Endothelial cell of umbilical vein (primary cell): ENCODE results near the gene MYRIP. TPM values are rescaled to one million over a fixed set of nuclear protein-coding genes. Genes with fewer than 3 reads are reported as not detected.

ENCODE experiments used
- BruUV-seq: library from RNA; stranded (reverse); fragments of 400-500 nt; replicated peaks from 2 replicates; lab custom pipeline; 2021; lab: Mats Ljungman, UMichigan
- CTCF ChIA-PET: fragments of 300-600, 350-600 bp; sonication (Branson Sonifier 250); formaldehyde crosslinking; loops from one replicate; lab custom pipeline; 2021; ENCODE audit warnings: antibody characterized with exemption, inconsistent platforms; lab: Charles Lee
- POLR2A ChIA-PET: fragments of 300-600, 350-600 bp; sonication (Branson Sonifier 250); formaldehyde crosslinking; loops from one replicate; lab custom pipeline; 2021; ENCODE audit warnings: antibody characterized with exemption, inconsistent platforms; lab: Charles Lee
- DNase-seq: peaks from one replicate; pipeline ENCODE4 v3.0.0-alpha.2; 2011; ENCODE audit warnings: low read depth, low spot score
- FAIRE-seq: peaks from 2 replicates; lab custom pipeline; 2011; peaks lifted over from hg19 to GRCh38; lab: Jason Lieb, UNC
- H2AFZ ChIP-seq: 2 replicates; pipeline ENCODE4 v1.6.0; 2012; ENCODE audit warnings: low read depth, low read length, control low read depth, inconsistent platforms
- H3K27ac ChIP-seq: 2 replicates; pipeline ENCODE4 v1.5.1; 2011; ENCODE audit warnings: low read depth, mild to moderate bottlenecking, control low read depth, low read length, moderate library complexity; ENCODE audit not compliant: insufficient read depth
- H3K27me3 ChIP-seq, 2 experiments: 2 replicates each; pipeline versions ENCODE4 v1.6.0 to v1.6.1; 2011; ENCODE audit warnings: low read length in 2 of 2, mixed read lengths in 1 of 2; ENCODE audit not compliant: control insufficient read depth in 2 of 2, insufficient read depth in 2 of 2
- H3K36me3 ChIP-seq, 2 experiments: 2 replicates in 1 of 2; 3 replicates in 1 of 2; pipeline ENCODE4 v1.5.1; 2011; ENCODE audit warnings: low read length in 2 of 2, mild to moderate bottlenecking in 1 of 2, moderate library complexity in 1 of 2; ENCODE audit not compliant: control insufficient read depth in 2 of 2, insufficient read depth in 2 of 2; ENCODE audit errors: extremely low read depth in 1 of 2
- H3K4me1 ChIP-seq: 3 replicates; pipeline ENCODE4 v1.5.1; 2011; ENCODE audit warnings: mild to moderate bottlenecking, low read length; ENCODE audit not compliant: control insufficient read depth, insufficient read depth; ENCODE audit errors: extremely low read depth
- H3K4me2 ChIP-seq: 2 replicates; pipeline ENCODE4 v1.6.1; 2011; ENCODE audit warnings: low read length, control low read depth, mixed read lengths; ENCODE audit not compliant: insufficient read depth
- H3K4me3 ChIP-seq, 3 experiments: fragments of 200-600 bp in 1 of 3; sonication (generic), shearing (Covaris generic) in 1 of 3; replicated peaks in 1 of 3; 2 replicates each; pipeline ENCODE4 v1.5.1; 2011 to 2016; ENCODE audit warnings: control low read depth in 3 of 3, low read length in 3 of 3, mild to moderate bottlenecking in 2 of 3, inconsistent platforms in 1 of 3, low read depth in 1 of 3, moderate library complexity in 1 of 3; ENCODE audit not compliant: insufficient read depth in 1 of 3
- H3K79me2 ChIP-seq: 2 replicates; pipeline ENCODE4 v1.6.0; 2012; ENCODE audit warnings: low read length, inconsistent platforms; ENCODE audit not compliant: control insufficient read depth, insufficient read depth
- H3K9ac ChIP-seq: replicated peaks from 2 replicates; pipeline ENCODE3; 2011; ENCODE audit warnings: low read length, control low read depth; ENCODE audit not compliant: insufficient read depth; ENCODE audit errors: extremely low read depth
- H3K9me1 ChIP-seq: replicated peaks from 3 replicates; pipeline ENCODE4 v1.6.0; 2011; ENCODE audit warnings: mild to moderate bottlenecking, low read length; ENCODE audit not compliant: control insufficient read depth, insufficient read depth; ENCODE audit errors: extremely low read depth
- H3K9me3 ChIP-seq: replicated peaks from 2 replicates; pipeline ENCODE4 v1.5.1; 2012; ENCODE audit warnings: low read length, inconsistent platforms; ENCODE audit not compliant: control insufficient read depth, insufficient read depth
- H4K20me1 ChIP-seq: replicated peaks from 2 replicates; pipeline ENCODE3; 2011; ENCODE audit warnings: mild to moderate bottlenecking, low read length; ENCODE audit not compliant: control insufficient read depth, insufficient read depth; ENCODE audit errors: extremely low read depth
- EZH2 ChIP-seq: IDR thresholded peaks from 2 replicates; pipeline ENCODE4 v1.6.1; 2012; ENCODE audit warnings: borderline replicate concordance, low read depth, mild to moderate bottlenecking, moderate library complexity, low read length, inconsistent platforms; ENCODE audit not compliant: severe bottlenecking
- JUN ChIP-seq: IDR thresholded peaks from 2 replicates; pipeline ENCODE4 v1.6.1; 2011; ENCODE audit warnings: borderline replicate concordance, low read depth; ENCODE audit not compliant: insufficient read length, insufficient read depth
- POLR2A ChIP-seq: IDR thresholded peaks from 2 replicates; pipeline ENCODE4 v1.6.1; 2012; ENCODE audit warnings: low read depth, mild to moderate bottlenecking, control low read depth, low read length
- POLR2AphosphoS5 ChIP-seq: IDR thresholded peaks from 2 replicates; pipeline ENCODE4 v1.6.1; 2012; ENCODE audit warnings: low read depth, mild to moderate bottlenecking, control low read depth, low read length, moderate library complexity; ENCODE audit not compliant: insufficient read depth
- dilution Hi-C: fragments of 300-500 bp; cut with MboI; formaldehyde crosslinking; loops from one replicate; pipeline ENCODE4 v1.15.0; 2019; ENCODE audit warnings: low sequenced_read_pairs; ENCODE audit not compliant: extremely low pct_ligation_motif_present
- intact Hi-C: fragments of 100-400 bp; cut with micrococcal nuclease; formaldehyde crosslinking; loops from one replicate; pipeline ENCODE4 v1.10.0; 2022
- polyA plus RNA-seq, 4 experiments: library from polyadenylated mRNA; depleted of rRNA in 3 of 4; stranded (reverse) in 3 of 4; unstranded in 1 of 4; fragments of >200 nt; gene quantifications; 2 replicates each; pipeline versions ENCODE4 v1.2.1 to v1.2.3, GENCODE V29; 2011 to 2012; ENCODE audit warnings: missing spikeins in 1 of 4
- total RNA-seq: library from RNA; stranded (reverse); gene quantifications from 2 replicates; pipeline ENCODE4 v1.2.3, GENCODE V29; 2021
- TF ChIP-seq, protein P1 (sequence below), 2 donors: IDR thresholded peaks; 1 replicate in 1 of 2; 2 replicates in 1 of 2; pipeline ENCODE4 v1.5.1; 2011; ENCODE audit warnings: low read length in 2 of 2, mild to moderate bottlenecking in 2 of 2, moderate library complexity in 2 of 2, control low read depth in 1 of 2, inconsistent platforms in 1 of 2, low read depth in 1 of 2; ENCODE audit not compliant: insufficient read depth in 1 of 2; ENCODE audit errors: extremely low read depth in 1 of 2

The MYRIP gene
- total and polyA plus RNA-seq, 2 donors (not counting 3 experiments of a cell fraction or from before 2014, with no cell fraction given): 6.7 to 11.9 TPM

DNA sequence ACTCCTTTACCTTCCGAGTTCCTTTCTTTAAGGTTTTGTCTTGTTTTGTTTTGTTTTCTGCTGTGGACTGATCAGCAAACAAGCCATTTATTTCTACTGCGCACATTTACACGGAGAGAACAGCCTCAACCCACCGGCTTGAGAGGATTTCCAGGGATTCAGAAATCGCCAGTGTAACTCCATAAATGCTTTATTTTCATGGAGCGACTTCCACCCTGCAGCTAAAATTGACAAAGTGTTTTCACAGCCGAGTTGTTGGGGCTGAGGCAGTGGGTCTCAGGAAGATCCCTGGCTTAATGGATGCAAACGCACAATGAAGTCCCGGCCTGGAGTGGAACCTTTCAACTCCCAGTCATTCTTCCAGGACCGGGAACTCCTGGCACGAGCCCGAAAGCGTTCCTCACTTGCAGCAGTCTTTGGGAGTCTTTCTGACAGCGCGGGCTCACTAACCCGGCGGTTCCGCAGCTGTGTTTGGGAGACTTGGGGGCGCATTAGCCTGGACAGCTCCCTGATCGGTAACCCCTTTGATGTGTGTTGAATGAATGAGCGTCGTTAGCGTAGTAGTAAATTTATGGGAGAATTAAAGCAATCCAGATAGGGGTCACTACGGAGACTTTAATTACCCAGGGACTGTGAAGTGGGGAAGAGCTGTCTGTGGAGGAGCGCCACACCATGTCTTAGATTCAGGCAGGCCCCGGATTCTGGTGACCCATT lies 785 bp upstream of the MYRIP start:
- CTCF ChIA-PET: interaction anchor here (0.7 to 7.6 kb wide), 6 partner anchors 10 to 181 kb away, joined by 3 to 119 read pairs (median 4); no protein-coding TSS in a partner anchor
- H3K27ac ChIP-seq: no peak overlapping the region
- no TSS peak for BruUV-seq
- H3K9ac ChIP-seq: peak overlapping the region; percentile 3
- H3K27me3 ChIP-seq: no peaks in the 10 kb centered on the region
- H3K36me3 ChIP-seq: no peaks in the 10 kb centered on the region
- no peaks in the 10 kb centered on the region for H4K20me1 ChIP-seq
- no peaks in the 10 kb centered on the region for H3K9me3 ChIP-seq
- FAIRE-seq: no peak
- H3K4me1 ChIP-seq: peaks cover 21% of the 10 kb centered on the region
- H3K4me2 ChIP-seq: peak overlapping the region; percentile 80
- peak overlapping the region; percentile 76 for H2AFZ ChIP-seq
- TF ChIP-seq POLR2A: no peak
- TF ChIP-seq JUN: no peak
- TF ChIP-seq POLR2AphosphoS5: no peak
- no peak for TF ChIP-seq EZH2
- POLR2A ChIA-PET: no interaction called here
- dilution Hi-C loops: no loop called here
- intact Hi-C loops: loop anchor here (1.0 to 2.0 kb wide), 2 partner anchors 101 to 266 kb away; no protein-coding TSS in a partner anchor
- peak overlapping the region; percentile 43 to 61 (median 45) for H3K4me3 ChIP-seq
- peak; percentile 64 for DNase-seq
- H3K9me1 ChIP-seq: no peaks in the 10 kb centered on the region
- H3K79me2 ChIP-seq: peaks cover 4% of the 10 kb centered on the region

DNA sequence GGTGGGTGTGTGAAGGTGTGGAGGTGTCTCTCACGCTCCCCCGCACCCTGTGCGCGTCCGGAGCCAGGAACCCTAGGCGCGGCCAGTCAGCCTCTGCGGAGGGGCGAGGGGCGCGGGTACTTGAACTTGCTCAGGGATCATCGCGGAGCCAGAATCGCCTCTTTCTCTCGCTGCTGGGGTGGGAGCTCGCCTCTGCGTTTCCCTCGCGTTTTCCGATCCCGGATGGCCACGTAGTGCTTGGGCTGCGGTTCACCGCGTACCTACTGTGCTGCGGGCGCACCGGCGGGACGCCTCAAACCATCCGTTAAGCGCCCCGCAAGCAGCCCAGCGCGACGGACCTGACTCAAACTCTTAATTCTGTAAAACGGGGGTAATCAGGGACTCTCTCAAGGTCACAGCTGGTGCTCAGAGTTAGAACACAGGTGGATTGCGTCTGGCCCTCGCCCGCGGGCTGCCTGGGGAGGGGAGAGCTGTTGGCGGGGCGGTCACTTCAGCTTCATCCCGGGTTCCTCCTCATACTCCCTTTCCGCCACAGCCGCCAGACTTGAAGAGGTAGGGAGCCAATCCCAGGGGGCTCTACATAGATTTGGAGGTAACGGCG lies 686 bp downstream of the MYRIP start:
- Histone ChIP-seq H3K79me2 (peaks cover 6% of the 10 kb centered on the region), H4K20me1 (no peaks in the 10 kb centered on the region), H3K4me1 (peaks cover 33% of the 10 kb centered on the region), H3K9me3 (no peaks in the 10 kb centered on the region), H3K4me3 (peak overlapping the region; percentile 61 to 79 (median 70)), H2AFZ (peak overlapping the region; percentile 45), H3K4me2 (peak overlapping the region; percentile 93), H3K9me1 (no peaks in the 10 kb centered on the region), H3K36me3 (no peaks in the 10 kb centered on the region), H3K9ac (peak overlapping the region; percentile 3), H3K27ac (no peak overlapping the region), H3K27me3 (no peaks in the 10 kb centered on the region)
- TF ChIP-seq POLR2AphosphoS5 (no peak), JUN (no peak)
- TF ChIP-seq, protein P1, sequence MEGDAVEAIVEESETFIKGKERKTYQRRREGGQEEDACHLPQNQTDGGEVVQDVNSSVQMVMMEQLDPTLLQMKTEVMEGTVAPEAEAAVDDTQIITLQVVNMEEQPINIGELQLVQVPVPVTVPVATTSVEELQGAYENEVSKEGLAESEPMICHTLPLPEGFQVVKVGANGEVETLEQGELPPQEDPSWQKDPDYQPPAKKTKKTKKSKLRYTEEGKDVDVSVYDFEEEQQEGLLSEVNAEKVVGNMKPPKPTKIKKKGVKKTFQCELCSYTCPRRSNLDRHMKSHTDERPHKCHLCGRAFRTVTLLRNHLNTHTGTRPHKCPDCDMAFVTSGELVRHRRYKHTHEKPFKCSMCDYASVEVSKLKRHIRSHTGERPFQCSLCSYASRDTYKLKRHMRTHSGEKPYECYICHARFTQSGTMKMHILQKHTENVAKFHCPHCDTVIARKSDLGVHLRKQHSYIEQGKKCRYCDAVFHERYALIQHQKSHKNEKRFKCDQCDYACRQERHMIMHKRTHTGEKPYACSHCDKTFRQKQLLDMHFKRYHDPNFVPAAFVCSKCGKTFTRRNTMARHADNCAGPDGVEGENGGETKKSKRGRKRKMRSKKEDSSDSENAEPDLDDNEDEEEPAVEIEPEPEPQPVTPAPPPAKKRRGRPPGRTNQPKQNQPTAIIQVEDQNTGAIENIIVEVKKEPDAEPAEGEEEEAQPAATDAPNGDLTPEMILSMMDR (IDR thresholded peaks at IDR 0.05; ENCODE audit: extremely low read depth in 1 of 2, insufficient read depth in 1 of 2, low read depth in 1 of 2, low read length in 2 of 2): no peak
- ChIA-PET CTCF (interaction anchor here (1.2 to 7.6 kb wide), 7 partner anchors 51 to 268 kb away, joined by 3 to 119 read pairs (median 6); no protein-coding TSS in a partner anchor), POLR2A (no interaction called here)
- peak; percentile 43 for DNase-seq
- dilution Hi-C loops (no loop called here), intact Hi-C loops (loop anchor here (1.0 to 5.0 kb wide), 8 partner anchors 53 to 499 kb away; partner anchors contain the start of gene EIF1B)
- no peak for FAIRE-seq
- TSS peak; percentile 14 for BruUV-seq
